Measurements from ENCODE around the gene SMIM29. TPM values are rescaled to one million over a fixed set of nuclear protein-coding genes. Genes with fewer than 3 reads are reported as not detected.

SMIM29 gene
- total RNA-seq, 3 donors from 2014 or later (not counting 1 experiment from before 2014, with no cell fraction given) = 30.8 to 48.0 (median 39.7) TPM

DNA sequence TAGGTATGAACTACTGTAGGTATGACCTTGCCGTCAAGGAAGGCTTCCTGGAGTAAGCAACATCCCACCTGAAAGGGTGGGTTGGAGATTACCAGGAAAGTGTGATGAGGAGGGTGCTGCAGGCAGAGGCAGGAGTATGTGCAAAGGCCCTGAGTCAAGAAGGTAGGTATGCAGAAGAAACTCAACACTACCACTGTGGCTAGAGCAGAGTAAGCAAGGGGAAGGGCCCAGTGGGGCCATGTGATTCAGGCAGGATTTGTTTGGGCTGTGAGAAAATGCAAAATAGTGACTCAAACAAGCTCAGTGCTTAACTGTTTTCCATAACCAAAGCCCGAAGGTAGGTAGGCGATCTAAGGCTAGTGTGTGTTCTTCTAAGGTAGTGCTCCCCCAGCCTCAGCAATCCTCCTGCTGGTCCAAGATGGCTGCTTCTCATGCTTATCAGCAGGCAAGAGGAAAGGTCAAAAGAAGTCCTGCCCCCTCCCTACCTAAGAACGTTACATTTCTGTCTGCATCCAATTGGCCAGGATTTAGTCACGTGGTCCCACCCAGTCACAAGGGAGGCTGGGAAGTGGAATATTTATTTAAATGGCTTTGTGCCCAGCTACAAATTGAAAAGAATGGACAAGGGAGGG, 48.4 kb downstream of the SMIM29 start:
- Mint-ChIP-seq H3K27ac (no peak overlapping the region), H3K4me3 (no peak overlapping the region), H3K27me3 (ENCODE audit: low read depth in 2 of 2) (peaks cover 0 to 3% of the 10 kb centered on the region in 2 donors), H3K4me1 (peaks cover 5 to 11% of the 10 kb centered on the region in 2 donors), H3K36me3 (no peaks in the 10 kb centered on the region), H3K9me3 (no peaks in the 10 kb centered on the region)
- intact Hi-C loops (cut with micrococcal nuclease) = loop anchor here (1.0 kb wide), 1 partner anchor 208 kb away; no protein-coding TSS in a partner anchor
- no peaks in the 10 kb centered on the region for H3K27me3 ChIP-seq (ENCODE audit: control insufficient read depth, insufficient read depth, low read length)
- peaks cover 12% of the 10 kb centered on the region for H3K4me1 ChIP-seq (ENCODE audit: control insufficient read depth, insufficient read depth, low read length)
- TF ChIP-seq, protein P1, sequence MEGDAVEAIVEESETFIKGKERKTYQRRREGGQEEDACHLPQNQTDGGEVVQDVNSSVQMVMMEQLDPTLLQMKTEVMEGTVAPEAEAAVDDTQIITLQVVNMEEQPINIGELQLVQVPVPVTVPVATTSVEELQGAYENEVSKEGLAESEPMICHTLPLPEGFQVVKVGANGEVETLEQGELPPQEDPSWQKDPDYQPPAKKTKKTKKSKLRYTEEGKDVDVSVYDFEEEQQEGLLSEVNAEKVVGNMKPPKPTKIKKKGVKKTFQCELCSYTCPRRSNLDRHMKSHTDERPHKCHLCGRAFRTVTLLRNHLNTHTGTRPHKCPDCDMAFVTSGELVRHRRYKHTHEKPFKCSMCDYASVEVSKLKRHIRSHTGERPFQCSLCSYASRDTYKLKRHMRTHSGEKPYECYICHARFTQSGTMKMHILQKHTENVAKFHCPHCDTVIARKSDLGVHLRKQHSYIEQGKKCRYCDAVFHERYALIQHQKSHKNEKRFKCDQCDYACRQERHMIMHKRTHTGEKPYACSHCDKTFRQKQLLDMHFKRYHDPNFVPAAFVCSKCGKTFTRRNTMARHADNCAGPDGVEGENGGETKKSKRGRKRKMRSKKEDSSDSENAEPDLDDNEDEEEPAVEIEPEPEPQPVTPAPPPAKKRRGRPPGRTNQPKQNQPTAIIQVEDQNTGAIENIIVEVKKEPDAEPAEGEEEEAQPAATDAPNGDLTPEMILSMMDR (IDR thresholded peaks at IDR 0.05) = no peak
- DNase-seq = no peak
- no peaks in the 10 kb centered on the region for H3K36me3 ChIP-seq (ENCODE audit: control insufficient read depth, insufficient read depth, low read length)
- no peak overlapping the region for H3K4me3 ChIP-seq (ENCODE audit: low read length)
- no peak for ATAC-seq
- no peaks in the 10 kb centered on the region for H3K9me3 ChIP-seq (ENCODE audit: control insufficient read depth, insufficient read depth, low read length)
- WGBS (ENCODE audit: insufficient coverage) = 89% methylated on average over 4 of the region's 5 CpGs
- H3K27ac ChIP-seq (ENCODE audit: low read length) = no peak overlapping the region

DNA sequence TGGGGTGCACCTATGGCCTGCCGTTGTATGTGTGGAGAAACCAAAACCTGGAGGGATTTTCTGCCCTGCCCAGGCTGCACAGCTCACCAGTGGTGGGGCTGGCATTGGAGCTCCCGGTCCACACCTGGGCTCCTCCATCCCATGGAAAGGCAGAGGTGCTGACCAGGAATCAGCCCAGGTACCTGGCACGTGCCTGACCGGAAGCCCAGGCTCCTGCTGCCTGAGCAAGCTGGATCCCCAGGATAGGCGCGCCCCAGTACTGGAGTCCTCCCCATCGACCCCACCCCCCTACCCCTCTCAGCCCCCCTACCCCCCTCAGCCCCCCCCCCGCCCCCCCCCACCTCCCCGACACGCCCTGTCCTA, 52.0 kb downstream of the SMIM29 start:
- Histone ChIP-seq H3K27me3 (ENCODE audit: control insufficient read depth, insufficient read depth, low read length) (no peaks in the 10 kb centered on the region), H3K36me3 (ENCODE audit: control insufficient read depth, insufficient read depth, low read length) (no peaks in the 10 kb centered on the region)

More for the DNA sequence above, 52.0 kb downstream of the SMIM29 start:
- Histone ChIP-seq H3K9me3 (ENCODE audit: control insufficient read depth, insufficient read depth, low read length) (no peaks in the 10 kb centered on the region), H3K4me3 (ENCODE audit: low read length) (peak overlapping the region; percentile 55), H3K27ac (ENCODE audit: low read length) (no peak overlapping the region), H3K4me1 (ENCODE audit: control insufficient read depth, insufficient read depth, low read length) (peaks cover 12% of the 10 kb centered on the region)
- Mint-ChIP-seq H3K4me1 (peaks cover 5 to 7% of the 10 kb centered on the region in 2 donors), H3K9me3 (no peaks in the 10 kb centered on the region), H3K27me3 (ENCODE audit: low read depth in 2 of 2) (peaks cover 0 to 8% of the 10 kb centered on the region in 2 donors), H3K27ac (peak overlapping the region in 1 of 2 donors; percentile 85), H3K4me3 (peak overlapping the region; percentile 87), H3K36me3 (no peaks in the 10 kb centered on the region)
- ATAC-seq = no peak
- no peak for DNase-seq
- WGBS (ENCODE audit: insufficient coverage) = 52% methylated on average over 2 of the region's 10 CpGs
- intact Hi-C loops (cut with micrococcal nuclease) = loop anchor here (1.0 kb wide), 3 partner anchors 195 to 412 kb away; partner anchors contain the start of gene NUDT3
- TF ChIP-seq, protein P1 (IDR thresholded peaks at IDR 0.05) = no peak

Other genes with a start within 250 kb of the SMIM29 start
- gene GRM4, start 102.9 kb downstream of the SMIM29 start, total RNA-seq = not detected
- gene HMGA1, start 12.1 kb downstream of the SMIM29 start, total RNA-seq = 10 to 100 TPM; 63.1 to 84.2 (median 77.3) TPM
- 10 to 100 TPM; 22.0 to 26.3 (median 26.1) TPM for gene NUDT3, start 143.7 kb upstream of the SMIM29 start, total RNA-seq
- 1,000 to 10,000 TPM in 2 of 3 donors, 100 to 1,000 TPM in 1; 916 to 1,058 (median 1,045) TPM for gene RPS10, start 177.1 kb upstream of the SMIM29 start, total RNA-seq
- 1 to 10 TPM; 2.2 to 6.6 (median 3.9) TPM for gene PACSIN1, start 217.1 kb upstream of the SMIM29 start, total RNA-seq

All from natural killer cell (primary cell).